A549 (cell line): Measurements from ENCODE around the gene C8G. TPM values are rescaled to one million over a fixed set of nuclear protein-coding genes. Genes with fewer than 3 reads are reported as not detected.

Source experiments
- ATAC-seq, 2 experiments: fragments of 200-7000 bp in 1 of 2; fragments of >200 bp in 1 of 2; cut with Nextera tagmentation in 1 of 2; cut with Tn5 transposase in 1 of 2; 3 replicates each; pipeline versions ENCODE4 v1.8.0 to v1.9.1; 2018 to 2020; ENCODE audit warnings: mild to moderate bottlenecking in 1 of 2, moderate library complexity in 1 of 2
- CTCF ChIA-PET: fragments of 300-600 bp; sonication (Branson Sonifier 250); formaldehyde crosslinking; extraction: SDS; loops from one replicate; lab custom pipeline; 2021; ENCODE audit warnings: antibody characterized with exemption, inconsistent platforms; lab: Yijun Ruan, JAX
- POLR2A ChIA-PET: fragments of 350-600 bp; formaldehyde crosslinking; extraction: SDS; loops from one replicate; lab custom pipeline; 2021; ENCODE audit warnings: antibody characterized with exemption, inconsistent platforms; lab: Yijun Ruan, JAX
- DNase-seq, 2 experiments: peaks; one replicate each; pipeline versions ENCODE4 v3.0.0 to v3.0.0-alpha.2; 2011 to 2016; ENCODE audit warnings: low read depth in 1 of 2, low spot score in 1 of 2
- FAIRE-seq: peaks from 2 replicates; lab custom pipeline; 2011; peaks lifted over from hg19 to GRCh38; lab: Jason Lieb, UNC
- H3K27ac ChIP-seq, 2 experiments: fragments of >200 bp; sonication (Bioruptor Twin); formaldehyde crosslinking; 3 replicates each; pipeline ENCODE4 v1.5.1; 2016 to 2017
- H3K4me1 ChIP-seq: fragments of >200 bp; sonication (Bioruptor Twin); formaldehyde crosslinking; 3 replicates; pipeline ENCODE4 v1.6.1; 2016
- H3K4me2 ChIP-seq: fragments of >200 bp; sonication (Bioruptor Twin); formaldehyde crosslinking; 3 replicates; pipeline ENCODE4 v1.6.1; 2016
- H3K4me3 ChIP-seq: fragments of >200 bp; sonication (Bioruptor Twin); formaldehyde crosslinking; 3 replicates; pipeline ENCODE4 v1.5.1; 2016
- H3K9me3 ChIP-seq: fragments of >200 bp; sonication (Bioruptor Twin); formaldehyde crosslinking; 3 replicates; pipeline ENCODE4 v1.6.1; 2016
- CBX8 ChIP-seq: fragments of 200-600 bp; sonication (generic); IDR thresholded peaks from 2 replicates; pipeline ENCODE4 v1.6.1; 2016
- CHD4 ChIP-seq: fragments of 200-600 bp; sonication (generic); IDR thresholded peaks from 2 replicates; pipeline ENCODE4 v1.6.1; 2016; ENCODE audit warnings: antibody characterized with exemption, mild to moderate bottlenecking, borderline replicate concordance
- E2F6 ChIP-seq: IDR thresholded peaks from 2 replicates; pipeline ENCODE4 v1.6.1; 2012; ENCODE audit warnings: low read depth, borderline replicate concordance
- EHF ChIP-seq: fragments of 250-450 bp; sonication (Bioruptor Pico); IDR thresholded peaks from 2 replicates; pipeline ENCODE4 v1.5.0; 2020; ENCODE audit warnings: mild to moderate bottlenecking
- ELK1 ChIP-seq: fragments of 150-350 bp; IDR thresholded peaks from 2 replicates; pipeline ENCODE4 v1.6.1; 2014; ENCODE audit warnings: low read depth, mild to moderate bottlenecking, low read length
- ESRRA ChIP-seq: fragments of 150-350 bp; IDR thresholded peaks from 2 replicates; pipeline ENCODE4 v1.6.1; 2014; ENCODE audit warnings: mild to moderate bottlenecking, low read length, borderline replicate concordance
- FOSB ChIP-seq: fragments of 250-450 bp; sonication (Bioruptor Pico); IDR thresholded peaks from 2 replicates; pipeline ENCODE4 v1.5.0; 2020; ENCODE audit warnings: mild to moderate bottlenecking, moderate library complexity
- FOXS1 ChIP-seq: fragments of 250-450 bp; sonication (Bioruptor Pico); IDR thresholded peaks from 2 replicates; pipeline ENCODE4 v1.5.0; 2020; ENCODE audit warnings: mild to moderate bottlenecking, moderate library complexity
- GATA3 ChIP-seq: IDR thresholded peaks from 2 replicates; pipeline ENCODE4 v1.6.1; 2012; ENCODE audit warnings: borderline replicate concordance
- HEYL ChIP-seq: fragments of 250-450 bp; sonication (Bioruptor Pico); IDR thresholded peaks from 2 replicates; pipeline ENCODE4 v1.8.0; 2021; ENCODE audit warnings: mild to moderate bottlenecking, moderate library complexity
- HOXA7 ChIP-seq: fragments of 250-450 bp; sonication (Bioruptor Pico); IDR thresholded peaks from 2 replicates; pipeline ENCODE4 v1.5.0; 2020; ENCODE audit warnings: mild to moderate bottlenecking, moderate library complexity
- HOXB13 ChIP-seq: fragments of 250-450 bp; sonication (Bioruptor Pico); IDR thresholded peaks from 2 replicates; pipeline ENCODE4 v1.5.0; 2020; ENCODE audit warnings: low read depth, mild to moderate bottlenecking, moderate library complexity
- MAX ChIP-seq: IDR thresholded peaks from 2 replicates; pipeline ENCODE4 v1.6.1; 2012
- NFE2L2 ChIP-seq: fragments of 150-350 bp; conservative IDR thresholded peaks from 2 replicates; pipeline ENCODE4 v1.6.1; 2014; ENCODE audit warnings: low read length
- NR3C1 ChIP-seq: fragments of >200 bp; sonication (Bioruptor Twin); formaldehyde crosslinking; IDR thresholded peaks from 3 replicates; pipeline ENCODE4 v1.6.1; 2017
- PBX3 ChIP-seq: IDR thresholded peaks from 2 replicates; pipeline ENCODE4 v1.6.1; 2012
- PHF8 ChIP-seq: fragments of 200-600 bp; sonication (generic); IDR thresholded peaks from 2 replicates; pipeline ENCODE4 v1.6.1; 2016; ENCODE audit warnings: low read depth, mild to moderate bottlenecking, antibody characterized with exemption, moderate library complexity, borderline replicate concordance
- POLR2AphosphoS2 ChIP-seq: conservative IDR thresholded peaks from 2 replicates; pipeline ENCODE4 v1.6.1; 2012; ENCODE audit warnings: low read length, improper control_type of control experiment, inconsistent platforms
- RNF2 ChIP-seq: fragments of 200-600 bp; sonication (generic); IDR thresholded peaks from 2 replicates; pipeline ENCODE4 v1.6.1; 2016; ENCODE audit warnings: low read depth, mild to moderate bottlenecking, antibody characterized with exemption, moderate library complexity, borderline replicate concordance
- SREBF2 ChIP-seq: fragments of 450-650 bp; IDR thresholded peaks from 2 replicates; pipeline ENCODE4 v1.6.1; 2014; ENCODE audit warnings: mild to moderate bottlenecking, moderate library complexity
- ZC3H11A ChIP-seq: fragments of 450-650 bp; IDR thresholded peaks from 2 replicates; pipeline ENCODE4 v1.6.1; 2014; ENCODE audit warnings: antibody characterized with exemption, mild to moderate bottlenecking
- ZFP36 ChIP-seq: fragments of 450-650 bp; IDR thresholded peaks from 2 replicates; pipeline ENCODE4 v1.6.1; 2014; ENCODE audit warnings: borderline replicate concordance; ENCODE audit not compliant: partially characterized antibody
- ZNF302 ChIP-seq: fragments of 250-450 bp; sonication (Bioruptor Pico); IDR thresholded peaks from 2 replicates; pipeline ENCODE4 v1.9.0; 2021; ENCODE audit warnings: inconsistent platforms, mild to moderate bottlenecking, moderate library complexity
- WGBS: methylation state at CpG from one replicate; pipeline ENCODE4 v1.1.6; 2017; ENCODE audit errors: missing lambda C conversion rate; 5-methylcytosine and 5-hydroxymethylcytosine counted together
- polyA plus RNA-seq, 4 experiments: library from polyadenylated mRNA; depleted of rRNA in 3 of 4; stranded (reverse); fragments of >200 nt; fragmentation: RNase III in 1 of 4; extraction: RNeasy Plus Mini Kit Qiagen cat#74134 plus additional on column Dnase treatment in 1 of 4; gene quantifications; 2 replicates in 3 of 4; 3 replicates in 1 of 4; pipeline ENCODE4 v1.2.3, GENCODE V29; 2011 to 2017

Gene C8G
- polyA plus RNA-seq, 2 of the 4 experiments (the other 2 are of a cell fraction): 0.45 to 1.3 TPM

GRCh38 chr9:136943291-136944211 lies 1.5 kb upstream of the C8G start:
- POLR2A ChIA-PET: interaction anchor here (1.7 kb wide), 1 partner anchor 42 kb away, joined by 10 read pairs; no protein-coding TSS in a partner anchor
- TF ChIP-seq HEYL (CRISPR knock-in tag): no peak
- TF ChIP-seq GATA3: peak; percentile 9; the same call in 1 of the 2 replicates
- no peak for TF ChIP-seq PHF8
- no peak for TF ChIP-seq ZNF302 (CRISPR knock-in tag)
- no peak for TF ChIP-seq ELK1
- no peak for TF ChIP-seq HOXA7 (CRISPR knock-in tag)
- TF ChIP-seq POLR2AphosphoS2: 0 out of 2 replicates have a peak, but pooled peaks have one; percentile 49
- TF ChIP-seq CBX8: no peak
- no peak for TF ChIP-seq ZFP36
- peak; percentile 40; the same call in 1 of the 2 replicates for TF ChIP-seq PBX3
- 0 out of 2 replicates have a peak, but pooled peaks have one; percentile 30 for TF ChIP-seq E2F6
- TF ChIP-seq MAX: peak; percentile 61; the same call in 1 of the 2 replicates
- no peak for TF ChIP-seq NFE2L2
- TF ChIP-seq, all 56 proteins: peak for 5

GRCh38 chr9:136944212-136944518 lies 878 bp upstream of the C8G start:
- Histone ChIP-seq H3K27ac (peak overlapping the region; percentile 98 to 99), H3K9me3 (no peaks in the 10 kb centered on the region), H3K4me2 (peak overlapping the region; percentile 96), H3K4me1 (peaks cover 35% of the 10 kb centered on the region), H3K4me3 (peak overlapping the region; percentile 78)
- CTCF ChIA-PET: interaction anchor here (0.7 to 11.3 kb wide), 19 partner anchors 9 to 124 kb away, joined by 3 to 282 read pairs (median 5); partner anchors contain the start of genes ABCA2, AJM1, FUT7 and PTGDS
- no CpG with 5 or more reads among the region's 45 CpGs for WGBS
- FAIRE-seq (no peak), ATAC-seq (peak; percentile 19 to 41), DNase-seq (peak in 1 of 2 experiments; percentile 39)
- POLR2A ChIA-PET: interaction anchor here (1.7 kb wide), 1 partner anchor 42 kb away, joined by 10 read pairs; no protein-coding TSS in a partner anchor
- no peak for TF ChIP-seq HOXB13 (CRISPR knock-in tag)
- no peak for TF ChIP-seq EHF (CRISPR knock-in tag)
- no peak for TF ChIP-seq ZC3H11A
- no peak for TF ChIP-seq RNF2
- no peak for TF ChIP-seq NR3C1
- no peak for TF ChIP-seq SREBF2
- TF ChIP-seq FOXS1 (CRISPR knock-in tag): no peak
- TF ChIP-seq FOSB (CRISPR knock-in tag): no peak
- no peak for TF ChIP-seq ESRRA
- no peak for TF ChIP-seq CHD4

More at GRCh38 chr9:136943291-136944211, 1.5 kb upstream of the C8G start:
- Histone ChIP-seq H3K27ac (peak overlapping the region; percentile 98 to 99), H3K4me2 (peak overlapping the region; percentile 96), H3K4me3 (peak overlapping the region; percentile 78), H3K9me3 (no peaks in the 10 kb centered on the region), H3K4me1 (peaks cover 29% of the 10 kb centered on the region)
- peak in 1 of 2 experiments; percentile 50 for DNase-seq
- no peak for FAIRE-seq
- CTCF ChIA-PET: interaction anchor here (0.8 to 11.3 kb wide), 19 partner anchors 9 to 124 kb away, joined by 3 to 282 read pairs (median 5); partner anchors contain the start of genes ABCA2, AJM1, FUT7 and PTGDS
- WGBS: 27% methylated on average over 13 of the region's 61 CpGs
- ATAC-seq: peak; percentile 20 to 34
